GM12891 (cell line): ENCODE results near the gene MFSD2B.

Source experiments
- PAX5 ChIP-seq: IDR thresholded peaks from 2 replicates; pipeline ENCODE4 v1.6.1; 2011; ENCODE audit warnings: low read length, moderate library complexity, mild to moderate bottlenecking; ENCODE audit not compliant: insufficient read depth, severe bottlenecking
- POLR2A ChIP-seq: IDR thresholded peaks from 2 replicates; pipeline ENCODE4 v1.6.1; 2011; ENCODE audit warnings: low read depth, low read length, control low read depth
- POLR2AphosphoS5 ChIP-seq: IDR thresholded peaks from 2 replicates; pipeline ENCODE4 v1.6.1; 2011; ENCODE audit warnings: low read depth, low read length, control low read depth
- POU2F2 ChIP-seq: IDR thresholded peaks from 2 replicates; pipeline ENCODE4 v1.6.1; 2011; ENCODE audit warnings: low read depth, mild to moderate bottlenecking, control low read depth, low read length, moderate library complexity
- SPI1 ChIP-seq: IDR thresholded peaks from 2 replicates; pipeline ENCODE4 v1.6.1; 2011; ENCODE audit warnings: low read depth, low read length, control low read depth
- TAF1 ChIP-seq: IDR thresholded peaks from 2 replicates; pipeline ENCODE4 v1.6.1; 2011; ENCODE audit warnings: low read depth, low read length, control low read depth

- no peak for TF ChIP-seq POLR2AphosphoS5
- TF ChIP-seq POLR2A: no peak
- TF ChIP-seq SPI1: no peak
- TF ChIP-seq TAF1: no peak
- TF ChIP-seq PAX5: no peak
- TF ChIP-seq POU2F2: no peak
These were observed 2.2 kb upstream of the MFSD2B start for GRCh38 chr2:24007693-24008092.
